PFSK-1 (cell line): ENCODE data around the gene TUBE1.

Source experiments
- FOXP2 ChIP-seq: optimal IDR thresholded peaks from 2 replicates; pipeline ENCODE3; 2011; ENCODE audit warnings: borderline replicate concordance, control low read depth, inconsistent platforms; ENCODE audit not compliant: insufficient read depth; ENCODE audit errors: extremely low read length, extremely low read depth
- POLR2AphosphoS5 ChIP-seq: IDR thresholded peaks from 2 replicates; pipeline ENCODE4 v1.6.1; 2012; ENCODE audit warnings: low read depth, mild to moderate bottlenecking, control low read depth, low read length, moderate library complexity
- SIN3A ChIP-seq: IDR thresholded peaks from 2 replicates; pipeline ENCODE4 v1.6.1; 2012; ENCODE audit warnings: mild to moderate bottlenecking, low read length, moderate library complexity, borderline replicate concordance; ENCODE audit not compliant: insufficient read depth
- TAF1 ChIP-seq: IDR thresholded peaks from 2 replicates; pipeline ENCODE4 v1.6.1; 2012; ENCODE audit warnings: low read length, control low read depth, borderline replicate concordance; ENCODE audit not compliant: insufficient read depth
- TF ChIP-seq, protein P1 (sequence below), 2 experiments: IDR thresholded peaks; 2 replicates each; pipeline versions ENCODE4 v1.6.1 to v1.8.0; 2011 to 2012; ENCODE audit warnings: low read depth in 2 of 2, low read length in 2 of 2, control low read depth in 1 of 2, inconsistent platforms in 1 of 2, mild to moderate bottlenecking in 1 of 2, moderate library complexity in 1 of 2; ENCODE audit not compliant: insufficient read depth in 1 of 2

The TUBE1 gene

DNA sequence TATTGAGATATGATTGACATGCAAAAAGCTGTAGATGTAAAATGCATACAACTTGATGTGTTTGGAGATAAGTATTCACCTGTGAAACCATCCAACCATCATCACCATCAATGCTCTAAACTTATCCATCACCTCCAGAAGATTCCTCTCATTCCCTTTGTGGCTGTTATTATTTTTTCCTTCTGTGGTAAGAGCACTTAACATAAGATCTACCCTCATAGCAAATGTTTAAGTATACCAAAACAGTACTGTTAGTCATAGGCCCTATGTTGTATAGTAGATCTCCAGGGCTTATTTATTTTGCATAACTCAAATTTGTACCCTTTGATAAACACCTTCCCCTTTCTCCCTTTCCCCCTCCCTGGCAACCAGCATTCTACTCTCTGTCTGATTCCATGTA is 64.5 kb downstream of the TUBE1 start:
- TF ChIP-seq SIN3A (no peak), TAF1 (no peak), FOXP2 (no peak), POLR2AphosphoS5 (no peak)
- TF ChIP-seq, protein P1, sequence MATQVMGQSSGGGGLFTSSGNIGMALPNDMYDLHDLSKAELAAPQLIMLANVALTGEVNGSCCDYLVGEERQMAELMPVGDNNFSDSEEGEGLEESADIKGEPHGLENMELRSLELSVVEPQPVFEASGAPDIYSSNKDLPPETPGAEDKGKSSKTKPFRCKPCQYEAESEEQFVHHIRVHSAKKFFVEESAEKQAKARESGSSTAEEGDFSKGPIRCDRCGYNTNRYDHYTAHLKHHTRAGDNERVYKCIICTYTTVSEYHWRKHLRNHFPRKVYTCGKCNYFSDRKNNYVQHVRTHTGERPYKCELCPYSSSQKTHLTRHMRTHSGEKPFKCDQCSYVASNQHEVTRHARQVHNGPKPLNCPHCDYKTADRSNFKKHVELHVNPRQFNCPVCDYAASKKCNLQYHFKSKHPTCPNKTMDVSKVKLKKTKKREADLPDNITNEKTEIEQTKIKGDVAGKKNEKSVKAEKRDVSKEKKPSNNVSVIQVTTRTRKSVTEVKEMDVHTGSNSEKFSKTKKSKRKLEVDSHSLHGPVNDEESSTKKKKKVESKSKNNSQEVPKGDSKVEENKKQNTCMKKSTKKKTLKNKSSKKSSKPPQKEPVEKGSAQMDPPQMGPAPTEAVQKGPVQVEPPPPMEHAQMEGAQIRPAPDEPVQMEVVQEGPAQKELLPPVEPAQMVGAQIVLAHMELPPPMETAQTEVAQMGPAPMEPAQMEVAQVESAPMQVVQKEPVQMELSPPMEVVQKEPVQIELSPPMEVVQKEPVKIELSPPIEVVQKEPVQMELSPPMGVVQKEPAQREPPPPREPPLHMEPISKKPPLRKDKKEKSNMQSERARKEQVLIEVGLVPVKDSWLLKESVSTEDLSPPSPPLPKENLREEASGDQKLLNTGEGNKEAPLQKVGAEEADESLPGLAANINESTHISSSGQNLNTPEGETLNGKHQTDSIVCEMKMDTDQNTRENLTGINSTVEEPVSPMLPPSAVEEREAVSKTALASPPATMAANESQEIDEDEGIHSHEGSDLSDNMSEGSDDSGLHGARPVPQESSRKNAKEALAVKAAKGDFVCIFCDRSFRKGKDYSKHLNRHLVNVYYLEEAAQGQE (IDR thresholded peaks at IDR 0.05; ENCODE audit: insufficient read depth in 1 of 2, low read depth in 2 of 2, low read length in 2 of 2) = no peak

DNA sequence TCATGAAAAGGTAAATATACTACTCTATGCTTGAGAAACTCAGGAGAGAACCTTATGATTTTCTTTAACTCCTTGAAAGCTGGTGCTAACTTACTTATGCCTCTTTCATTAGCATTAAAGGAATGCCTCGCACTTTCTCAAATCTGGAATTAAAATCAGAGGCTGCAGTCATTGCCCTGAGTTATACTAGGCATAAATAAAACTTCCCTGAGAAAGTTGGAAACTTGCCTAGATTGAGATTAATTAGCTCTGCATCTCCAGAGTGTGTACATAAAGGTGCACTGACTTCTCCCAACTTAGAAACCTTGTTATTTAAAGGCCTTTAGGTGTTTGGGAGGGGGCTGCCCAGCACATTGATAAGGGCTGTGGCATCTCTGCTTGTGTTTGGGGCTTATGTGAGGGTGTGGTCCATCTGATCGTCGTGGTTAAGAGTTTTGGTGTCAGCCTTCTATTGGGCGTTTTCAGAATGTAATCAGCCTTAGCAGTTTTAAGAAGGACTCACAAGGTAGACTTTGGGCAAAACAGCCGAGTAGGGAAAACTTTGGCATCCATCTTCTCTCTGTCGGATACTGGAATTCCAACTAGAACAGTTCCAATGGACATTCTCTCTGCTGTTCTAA is 65.5 kb downstream of the TUBE1 start:
- no peak for TF ChIP-seq TAF1
- TF ChIP-seq SIN3A = no peak
- TF ChIP-seq, protein P1 (IDR thresholded peaks at IDR 0.05; ENCODE audit: insufficient read depth in 1 of 2, low read depth in 2 of 2, low read length in 2 of 2) = no peak
- TF ChIP-seq FOXP2 = no peak
- no peak for TF ChIP-seq POLR2AphosphoS5
